GM18867 (cell line): ENCODE data around the gene C3orf20.
"Not testable (repeated sequence)": the region's sequence is repeated elsewhere in the genome, so short reads cannot be mapped to it uniquely, and the experiment has no call there.

Experiments
- ATAC-seq: cut with Tn5 transposase; IDR thresholded peaks from one replicate; pipeline ENCODE4 v1.9.1; 2021; ENCODE audit warnings: mild to moderate bottlenecking, moderate library complexity; ENCODE audit not compliant: unreplicated experiment

The C3orf20 gene

GRCh38 chr3:14793858-14794234 is 118.9 kb downstream of the C3orf20 start:
- ATAC-seq, result no peak

GRCh38 chr3:14794435-14794834 is 119.5 kb downstream of the C3orf20 start:
- ATAC-seq, result no peak

- ATAC-seq, result no peak
Observed at GRCh38 chr3:14795996-14796395, 121.1 kb downstream of the C3orf20 start.

- no peak for ATAC-seq
Observed at GRCh38 chr3:14796403-14797077, 121.6 kb downstream of the C3orf20 start.

GRCh38 chr3:14797731-14798130 is 122.8 kb downstream of the C3orf20 start:
- no peak for ATAC-seq

- no peak for ATAC-seq
Observed at GRCh38 chr3:14798231-14798630, 123.3 kb downstream of the C3orf20 start.

GRCh38 chr3:14799146-14799545 is 124.2 kb downstream of the C3orf20 start:
- ATAC-seq, result no peak

GRCh38 chr3:14801031-14801430 is 126.1 kb downstream of the C3orf20 start:
- no peak for ATAC-seq

GRCh38 chr3:14801668-14802380 is 126.9 kb downstream of the C3orf20 start:
- no peak for ATAC-seq

DNA sequence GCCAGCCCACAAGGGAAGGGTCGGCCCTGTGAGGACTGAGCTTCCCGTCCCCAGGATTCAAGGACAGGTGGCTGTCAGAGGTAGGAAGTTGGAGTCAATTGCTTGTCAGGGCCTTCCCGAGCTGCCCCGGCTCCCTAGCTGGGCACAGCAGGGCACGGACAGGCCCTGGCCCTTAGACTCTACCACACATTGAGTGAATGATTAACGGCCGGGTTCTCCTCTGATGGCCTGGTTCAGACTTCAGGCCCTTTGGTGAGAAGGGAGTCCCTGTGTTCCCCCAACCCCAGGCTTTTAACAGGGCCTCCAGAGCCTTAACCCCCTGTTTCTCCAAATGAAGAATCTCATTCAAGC is 127.4 kb downstream of the C3orf20 start:
- no peak for ATAC-seq

DNA sequence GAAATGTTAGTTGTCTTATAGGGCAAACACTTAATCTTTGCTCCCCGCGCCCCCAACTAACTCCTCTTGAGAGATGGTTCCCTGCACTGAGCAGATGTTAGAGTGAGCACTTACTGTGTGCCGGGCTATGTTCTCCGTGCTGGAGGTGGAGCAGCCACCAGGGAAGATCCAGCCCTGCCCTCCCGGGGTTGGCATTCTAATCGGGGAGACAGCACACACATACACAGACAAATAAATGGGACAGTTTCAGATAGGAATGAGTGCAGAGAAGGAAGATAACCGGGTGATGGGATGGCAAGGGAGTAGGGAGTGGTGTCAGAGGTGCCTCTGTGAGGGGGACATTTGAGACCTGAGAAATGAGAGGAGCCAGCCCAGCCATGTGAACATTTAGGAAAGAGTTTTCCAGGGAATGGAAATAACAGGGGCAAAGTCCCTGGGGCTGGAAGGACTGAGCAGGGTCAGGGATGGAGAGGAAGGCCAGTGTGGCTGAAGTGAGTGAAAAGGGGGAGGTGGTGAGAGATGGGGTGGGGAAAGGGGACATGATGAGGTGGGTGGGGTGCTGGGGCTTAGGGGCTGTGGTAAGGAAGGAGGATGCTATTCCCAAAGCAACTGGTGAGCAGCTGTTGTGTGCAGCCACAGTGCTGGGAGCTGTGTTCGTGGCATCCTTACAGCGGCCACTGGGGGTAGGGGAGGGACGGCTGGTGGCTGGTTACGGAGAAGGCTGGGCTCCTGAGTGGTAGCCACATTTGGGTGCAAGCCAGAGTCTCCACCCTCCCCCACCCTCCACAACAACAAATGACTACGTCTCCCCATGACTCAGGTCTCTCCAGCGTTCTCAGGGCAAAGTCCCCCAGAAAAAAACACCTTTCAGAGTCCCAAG is 128.4 kb downstream of the C3orf20 start:
- no peak for ATAC-seq

DNA sequence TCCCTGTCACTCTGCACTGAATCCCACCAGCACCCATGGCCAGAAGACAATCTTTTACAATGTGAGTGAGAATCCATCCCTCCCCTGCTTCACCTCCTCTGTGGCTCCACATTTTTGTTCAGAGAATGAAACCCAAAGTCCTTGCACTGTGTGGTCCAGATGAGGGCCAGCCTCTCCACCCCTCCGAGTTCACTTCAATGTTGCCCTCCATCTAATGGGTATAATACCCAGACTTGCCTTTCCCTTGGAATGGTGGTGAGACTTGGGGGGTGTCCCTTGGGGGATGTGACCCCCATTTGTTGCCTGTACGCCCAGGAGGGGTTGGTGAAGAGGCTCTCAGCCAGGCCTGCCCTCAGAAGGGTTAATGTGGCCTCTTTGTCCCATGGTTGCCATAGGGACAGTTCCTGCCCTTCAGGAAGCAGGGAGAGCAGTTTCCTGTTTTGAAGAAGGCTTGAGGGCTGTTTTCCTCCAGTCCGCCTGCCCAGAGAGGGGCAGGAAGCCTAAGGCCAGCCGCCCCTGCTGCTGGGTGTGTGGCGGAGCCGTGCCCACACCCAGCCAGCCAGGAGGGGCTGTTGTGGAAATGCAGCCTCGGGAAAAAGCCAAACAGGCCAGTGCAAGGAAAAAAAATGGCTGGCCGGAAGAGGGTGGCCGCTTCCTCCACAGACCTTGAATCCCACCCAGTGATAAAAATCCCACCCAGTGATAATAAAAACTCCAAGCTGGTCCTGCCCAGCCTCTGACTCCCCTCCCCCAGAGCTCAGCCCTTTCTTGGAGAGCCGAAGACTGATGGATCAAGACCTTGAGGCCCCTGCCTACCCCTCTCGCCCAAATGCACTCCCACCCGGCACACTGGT is 129.3 kb downstream of the C3orf20 start:
- ATAC-seq, result no peak

- ATAC-seq, result no peak
Observed at GRCh38 chr3:14804835-14805780, 130.2 kb downstream of the C3orf20 start.

DNA sequence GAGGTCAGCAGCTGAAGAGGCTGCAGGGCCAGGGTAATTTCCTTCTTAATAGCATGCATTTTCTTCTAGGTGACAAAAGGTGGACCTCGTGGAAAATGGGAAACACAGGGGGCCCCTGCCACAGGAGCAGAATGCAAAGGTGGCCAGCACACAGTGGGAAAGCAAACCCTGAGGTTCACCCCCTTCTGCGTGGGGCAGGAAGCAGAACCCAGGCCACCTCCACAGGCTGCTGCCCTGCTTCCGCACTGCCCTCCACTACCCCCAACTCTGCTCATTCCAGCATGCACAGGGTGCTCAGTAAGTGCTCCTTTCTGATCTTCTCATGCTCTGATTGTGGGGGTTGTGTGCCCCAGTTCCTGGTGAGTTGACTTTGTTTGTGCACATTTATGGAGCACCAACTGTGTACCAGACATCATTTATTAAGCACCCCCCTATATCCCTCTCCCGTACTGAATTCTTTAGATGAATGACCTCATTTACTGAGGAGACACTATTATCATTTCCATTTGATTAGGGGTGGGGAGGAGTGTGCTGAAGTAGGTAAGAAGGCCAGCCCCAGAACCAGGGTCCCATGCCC is 131.1 kb downstream of the C3orf20 start:
- ATAC-seq, result no peak

DNA sequence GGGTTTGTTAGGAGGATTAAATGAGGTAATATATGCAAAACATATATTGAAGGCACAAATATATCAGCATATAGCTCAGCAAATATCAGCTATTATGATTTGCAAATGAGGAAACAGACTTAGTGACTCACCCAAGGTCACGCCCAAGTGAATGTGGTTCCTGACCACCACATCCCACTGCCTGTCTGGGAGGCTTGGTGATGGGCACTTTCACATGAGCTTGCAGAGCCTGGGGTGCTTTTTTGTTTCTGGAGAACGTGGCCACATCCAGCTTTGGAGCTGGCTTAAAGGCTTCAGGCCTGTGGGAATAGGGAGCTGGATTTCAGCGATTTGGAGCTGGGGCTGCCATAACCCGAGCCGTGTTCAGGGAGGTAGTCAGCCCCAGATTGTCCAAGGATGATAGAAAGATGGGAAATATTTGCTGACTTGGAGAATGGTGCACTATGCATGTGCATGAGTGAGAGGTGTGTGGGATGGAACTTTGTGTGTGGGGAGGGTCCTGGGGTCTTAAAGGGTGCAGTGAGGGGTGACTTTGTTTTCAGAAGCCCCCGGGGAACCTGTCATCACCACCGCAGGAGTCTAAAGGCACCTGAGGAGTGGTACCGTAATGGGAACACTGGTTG is 131.8 kb downstream of the C3orf20 start:
- ATAC-seq, result no peak

GRCh38 chr3:14808025-14808424 is 133.1 kb downstream of the C3orf20 start:
- no peak for ATAC-seq

DNA sequence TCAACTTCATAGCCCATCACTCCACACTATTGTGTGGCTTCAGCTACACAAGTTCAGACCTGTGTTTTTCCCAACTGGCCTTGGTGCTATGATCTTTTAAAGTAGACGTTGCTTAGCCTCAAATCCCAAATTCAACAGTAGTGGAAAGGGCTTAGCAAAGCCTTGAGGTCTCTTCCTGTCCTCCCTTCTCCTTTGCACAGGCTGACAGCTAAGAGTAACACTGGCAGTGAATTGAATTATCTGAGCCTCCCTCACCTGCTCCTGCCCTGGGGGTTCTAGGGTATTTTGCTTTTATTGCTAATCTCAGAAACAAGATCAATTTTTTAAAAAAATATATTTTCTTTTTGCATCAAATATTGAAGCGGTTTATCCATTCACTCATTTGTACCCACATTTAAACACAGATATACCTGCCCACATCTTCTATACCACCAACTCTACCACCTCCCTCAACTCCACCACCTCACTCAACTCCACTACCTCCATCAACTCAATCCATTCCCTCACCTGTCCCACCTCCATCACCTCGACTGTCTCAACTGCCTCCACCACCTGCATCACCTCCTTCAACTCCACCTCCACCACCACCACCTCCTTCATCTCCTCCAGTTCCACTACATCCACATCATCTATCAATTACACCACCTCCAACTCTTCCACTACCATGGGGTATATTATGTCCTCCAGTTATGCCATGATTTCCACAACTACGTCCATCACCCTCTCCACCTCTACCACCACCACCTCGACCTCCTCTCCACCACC is 133.7 kb downstream of the C3orf20 start:
- no peak for ATAC-seq

GRCh38 chr3:14809611-14810010 is 134.7 kb downstream of the C3orf20 start:
- not testable (repeated sequence) for ATAC-seq
